HL-60/S4 treated with retinoic acid at 250 ng/mL for 4 days and 3 days (cell line): Measurements from ENCODE around the gene PRKD3.
"Not testable (repeated sequence)": the region's sequence is repeated elsewhere in the genome, so short reads cannot be mapped to it uniquely, and the experiment has no call there.

ENCODE experiments used
- in situ Hi-C: fragments of 300-500 bp; cut with MboI; formaldehyde crosslinking; loops from 2 replicates; pipeline ENCODE4 v1.7.0; 2022; ENCODE audit warnings: low sequenced_read_pairs

Gene PRKD3

GRCh38 chr2:37317746-37318145, 6.9 kb downstream of the PRKD3 start:
- in situ Hi-C loops, result no loop called here

GRCh38 chr2:37316181-37316580, 8.5 kb downstream of the PRKD3 start:
- in situ Hi-C loops, result no loop called here

GRCh38 chr2:37315364-37315763, 9.3 kb downstream of the PRKD3 start:
- in situ Hi-C loops, result no loop called here

GRCh38 chr2:37307500-37307899, 17.1 kb downstream of the PRKD3 start:
- in situ Hi-C loops, result no loop called here

GRCh38 chr2:37306024-37306423, 18.6 kb downstream of the PRKD3 start:
- in situ Hi-C loops, result no loop called here

GRCh38 chr2:37302701-37303252, 21.9 kb downstream of the PRKD3 start:
- in situ Hi-C loops, result no loop called here

- in situ Hi-C loops, result no loop called here
Observed at GRCh38 chr2:37301408-37301807, 23.2 kb downstream of the PRKD3 start.

GRCh38 chr2:37300578-37300977, 24.1 kb downstream of the PRKD3 start:
- in situ Hi-C loops, result no loop called here

- in situ Hi-C loops, result no loop called here
Observed at GRCh38 chr2:37300146-37300545, 24.5 kb downstream of the PRKD3 start.

GRCh38 chr2:37297632-37298031, 27.0 kb downstream of the PRKD3 start:
- in situ Hi-C loops, result no loop called here

- in situ Hi-C loops, result no loop called here
Observed at GRCh38 chr2:37295469-37296073, 29.1 kb downstream of the PRKD3 start.

GRCh38 chr2:37294858-37295257, 29.8 kb downstream of the PRKD3 start:
- in situ Hi-C loops, result not testable (repeated sequence)

- in situ Hi-C loops, result no loop called here
Observed at GRCh38 chr2:37291680-37292079, 33.0 kb downstream of the PRKD3 start.

GRCh38 chr2:37287966-37288365, 36.7 kb downstream of the PRKD3 start:
- in situ Hi-C loops, result no loop called here

- in situ Hi-C loops, result no loop called here
Observed at GRCh38 chr2:37284381-37284780, 40.3 kb downstream of the PRKD3 start.

GRCh38 chr2:37283207-37283606, 41.4 kb downstream of the PRKD3 start:
- in situ Hi-C loops, result no loop called here

- in situ Hi-C loops, result no loop called here
Observed at GRCh38 chr2:37282746-37283145, 41.9 kb downstream of the PRKD3 start.

GRCh38 chr2:37281916-37282315, 42.7 kb downstream of the PRKD3 start:
- in situ Hi-C loops, result no loop called here

- in situ Hi-C loops, result no loop called here
Observed at GRCh38 chr2:37276291-37276690, 48.3 kb downstream of the PRKD3 start.
